Stimulated activated CD8-positive, alpha-beta memory T cell treated with anti-CD3 and anti-CD28 coated beads, Interleukin-12 subunit alpha, Interleukin-12 subunit beta, amount 100 ng/mL, for 4 hours (primary cell): Measurements from ENCODE around the gene CELSR3.

Experiments used
- DNase-seq: peaks from one replicate; pipeline ENCODE4 v3.0.0-alpha.2; 2020; ENCODE audit warnings: low read depth

CELSR3 gene

DNA sequence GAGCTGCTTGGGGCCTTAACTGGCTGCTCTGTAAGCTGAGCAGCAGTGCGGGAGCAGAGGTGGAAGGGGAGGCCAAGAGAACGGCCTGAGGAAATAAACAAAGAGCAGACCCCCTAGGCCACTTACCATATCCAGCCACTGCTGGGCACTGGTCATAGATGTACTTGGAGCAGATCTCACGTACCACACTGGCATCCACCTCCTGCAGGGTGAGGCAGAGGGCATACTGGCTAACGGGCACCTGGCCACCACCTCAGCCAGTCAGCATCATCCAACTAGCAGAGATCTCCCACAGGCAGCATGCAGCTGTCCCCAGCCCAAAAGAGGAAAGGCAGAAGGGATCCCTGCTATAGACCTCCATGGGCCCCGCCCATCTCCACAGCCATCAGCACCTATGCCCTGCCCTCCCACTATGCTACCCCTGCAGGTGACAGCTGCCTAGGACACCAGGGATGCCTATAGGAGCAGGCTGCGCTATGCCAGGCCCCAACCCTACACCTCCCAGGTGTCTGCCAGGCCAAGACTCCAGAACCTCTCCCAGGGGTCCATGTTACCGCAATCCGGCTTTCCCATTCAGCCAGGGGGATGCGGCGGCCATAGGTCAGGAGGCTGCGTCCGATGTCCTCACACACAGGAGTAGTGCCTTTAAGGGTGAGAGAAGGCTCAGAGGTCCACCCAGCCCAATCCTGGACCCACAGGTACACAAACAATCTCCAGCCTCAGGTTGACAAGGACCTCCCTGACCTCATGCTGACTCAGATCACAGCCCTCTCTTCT, 63.0 kb downstream of the CELSR3 start:
- DNase-seq = no peak

DNA sequence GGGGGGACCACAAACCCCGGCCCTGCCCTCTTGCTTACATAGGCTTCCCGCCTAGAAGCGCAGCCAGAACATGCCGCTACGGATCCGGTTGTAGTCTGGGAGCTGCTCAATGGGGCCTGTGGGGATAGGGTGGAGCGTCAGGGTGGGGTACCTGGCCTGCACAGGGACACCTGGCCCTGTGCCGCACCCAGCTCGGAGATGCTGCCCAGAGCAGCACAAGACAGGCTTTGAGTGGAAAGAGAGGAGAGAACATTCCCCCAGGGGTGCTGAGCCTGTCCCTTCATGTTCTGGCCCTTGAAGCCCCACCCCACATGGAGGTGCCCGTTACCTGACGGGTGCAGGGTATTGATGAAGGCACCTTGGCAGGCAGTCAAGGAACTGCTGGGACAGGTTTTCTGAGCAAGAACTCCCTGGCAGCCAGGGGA, 63.6 kb downstream of the CELSR3 start:
- DNase-seq = no peak

DNA sequence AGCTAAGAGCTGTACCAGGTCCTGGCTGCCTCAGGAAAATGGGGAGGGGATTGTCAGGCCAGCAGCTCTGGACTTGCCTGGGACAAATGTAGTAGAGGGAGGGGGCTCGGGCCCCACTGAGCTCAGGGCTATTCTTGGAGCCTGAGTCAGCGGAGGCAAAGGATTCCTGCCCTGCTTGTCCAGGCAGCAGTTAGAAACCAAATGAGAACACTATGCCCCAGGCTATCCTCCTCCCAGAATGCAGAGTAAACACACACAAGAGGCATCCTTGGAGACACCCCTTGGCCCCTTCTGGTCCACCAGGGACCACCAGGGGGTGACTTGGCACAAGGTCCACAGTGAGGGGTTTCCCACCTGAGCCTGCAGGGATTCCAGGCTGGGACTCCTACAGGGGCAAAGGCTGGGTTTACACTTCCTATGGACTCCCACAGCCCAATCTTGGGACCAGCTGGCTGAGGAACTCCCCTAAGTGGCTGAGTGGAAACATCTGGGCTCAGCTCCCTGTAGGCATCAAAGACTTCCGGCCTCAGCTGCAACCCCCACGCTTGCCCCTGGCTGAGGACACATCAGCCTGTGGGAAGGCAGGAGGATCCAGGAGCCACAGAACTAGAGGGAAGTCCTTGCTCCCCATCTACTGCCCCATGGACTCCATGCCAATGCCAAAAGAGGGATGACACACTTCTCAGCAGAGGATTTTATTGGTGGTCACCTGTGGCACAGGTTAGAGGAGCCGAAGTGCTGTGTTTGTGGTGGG, 64.2 kb downstream of the CELSR3 start:
- no peak for DNase-seq

DNA sequence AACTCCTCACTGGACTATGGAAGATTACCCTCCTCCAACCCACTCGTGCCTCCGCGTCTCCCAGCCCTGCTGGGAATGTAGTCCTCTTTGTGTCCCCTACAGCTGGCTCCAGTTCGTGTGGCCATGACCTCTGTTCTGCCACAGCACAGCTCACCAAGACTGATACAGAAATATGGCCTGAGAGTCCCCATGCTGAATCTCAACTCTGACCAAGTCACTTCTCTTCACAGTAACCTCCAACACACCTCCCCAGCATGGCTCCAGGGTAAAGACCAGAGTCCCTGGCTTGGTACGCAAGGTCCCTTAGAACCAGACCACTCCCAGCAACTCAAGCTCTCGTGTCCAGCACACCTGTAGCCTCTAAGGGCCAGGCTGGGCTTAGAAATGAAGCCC, 65.3 kb downstream of the CELSR3 start:
- no peak for DNase-seq

DNA sequence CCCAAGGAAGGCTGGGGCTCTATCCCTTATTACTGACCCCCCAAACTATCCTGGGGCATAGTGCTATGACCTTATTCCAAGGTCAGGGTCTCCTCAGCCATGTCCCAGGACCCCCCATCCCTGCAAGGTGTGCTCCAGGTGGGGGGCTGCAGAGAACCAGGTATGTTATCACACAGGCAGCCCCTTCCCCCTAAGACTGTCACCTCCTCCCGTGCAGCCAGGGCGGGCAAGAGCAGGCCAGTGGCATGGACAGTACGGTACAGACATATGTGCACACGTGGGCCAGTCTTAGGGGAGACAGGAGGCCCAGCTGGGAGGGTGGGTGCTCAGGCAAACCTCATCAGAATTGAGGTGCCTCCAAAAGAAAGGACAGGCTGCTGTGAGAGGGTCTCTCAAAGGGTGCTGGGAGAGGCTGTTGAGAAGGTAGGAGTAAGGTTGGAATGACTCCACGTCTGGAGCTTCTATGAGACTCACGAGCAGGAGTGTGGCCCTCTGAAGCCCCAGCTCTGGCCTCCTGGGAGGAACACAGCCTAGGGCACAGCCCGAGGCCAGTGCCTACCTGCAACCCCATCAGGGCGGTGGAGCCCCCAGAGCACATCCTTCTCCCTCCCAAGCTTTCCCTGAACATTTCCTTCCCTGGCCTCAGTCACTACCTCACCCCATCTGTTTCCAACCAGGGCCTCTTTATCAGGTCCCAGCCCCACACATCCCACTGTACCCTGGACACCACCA, 65.8 kb downstream of the CELSR3 start:
- no peak for DNase-seq

DNA sequence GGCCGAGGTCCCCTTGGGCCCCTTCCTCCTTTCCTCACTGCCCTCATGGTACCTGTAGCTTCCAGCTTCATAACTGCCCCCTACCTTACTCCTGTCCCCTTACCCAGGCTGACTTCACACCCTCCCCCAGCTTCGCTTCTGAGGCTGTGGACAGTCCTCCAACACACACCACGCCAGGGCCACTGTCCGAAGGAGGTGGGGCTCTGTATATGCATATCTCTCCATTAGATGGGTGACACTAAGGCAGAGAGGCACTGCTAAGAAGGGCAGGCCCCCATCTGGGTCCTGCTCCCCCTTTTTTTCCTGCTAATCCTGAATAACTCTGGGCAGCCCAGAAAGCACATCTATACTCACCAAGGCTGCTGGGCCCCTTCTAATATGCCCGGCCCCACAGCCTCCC, 66.5 kb downstream of the CELSR3 start:
- no peak for DNase-seq

DNA sequence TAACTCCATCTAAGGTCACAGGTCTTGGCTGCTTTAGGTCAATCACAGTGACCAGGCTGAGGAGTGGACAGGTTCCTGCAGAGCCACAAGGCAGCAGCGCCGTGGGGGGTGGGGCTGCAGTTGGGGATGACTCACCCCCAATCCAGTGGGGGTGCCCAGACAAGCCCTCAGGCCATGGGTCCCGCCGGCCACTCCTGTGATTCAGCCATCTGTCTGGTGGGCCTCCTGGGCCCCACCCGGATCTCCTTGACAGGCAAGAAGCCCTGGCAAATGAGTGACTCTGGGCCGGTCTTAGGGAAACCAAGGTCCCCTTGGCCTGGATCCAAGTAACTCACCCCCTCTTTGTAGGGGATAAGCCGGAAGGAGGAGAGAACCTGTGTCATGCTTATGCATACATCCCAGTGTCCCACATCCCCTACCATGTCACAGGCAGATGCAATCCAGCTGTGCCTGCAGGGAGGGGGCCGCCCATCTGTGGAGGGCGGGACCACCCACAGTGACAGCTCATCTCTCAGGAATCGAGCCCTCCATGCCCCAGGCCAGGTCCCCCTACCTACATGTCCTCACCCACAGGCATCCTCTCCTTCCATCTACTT, 67.1 kb downstream of the CELSR3 start:
- DNase-seq = no peak

DNA sequence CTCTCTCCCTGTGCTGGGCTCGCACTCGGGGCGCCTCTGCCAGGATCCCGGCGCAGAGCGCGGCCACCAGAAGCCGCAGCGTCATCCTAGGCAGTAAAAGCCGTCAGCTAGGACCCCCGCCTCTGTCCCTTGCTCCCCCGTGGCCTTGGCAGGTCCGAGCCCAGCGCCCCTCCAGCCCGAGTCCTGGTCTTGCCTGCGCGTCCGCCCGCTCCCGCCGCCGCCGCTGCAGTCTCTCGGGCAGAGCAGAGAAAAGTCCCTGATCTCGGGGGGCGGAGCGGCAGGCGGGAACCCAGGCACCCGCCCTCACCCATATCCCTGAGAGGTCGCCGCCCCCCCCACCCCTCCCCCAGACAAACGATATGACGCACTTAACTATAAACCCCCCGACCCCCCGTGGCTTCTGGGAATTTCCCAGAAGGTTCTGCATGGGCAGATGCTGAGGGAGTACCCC, 67.6 kb downstream of the CELSR3 start, which contains the start of gene COL7A1:
TSS of gene COL7A1 (minus strand) at position 255 of the 451 bp plus-strand sequence. CDS start at position 85, 170 bp downstream.
- no peak for DNase-seq

DNA sequence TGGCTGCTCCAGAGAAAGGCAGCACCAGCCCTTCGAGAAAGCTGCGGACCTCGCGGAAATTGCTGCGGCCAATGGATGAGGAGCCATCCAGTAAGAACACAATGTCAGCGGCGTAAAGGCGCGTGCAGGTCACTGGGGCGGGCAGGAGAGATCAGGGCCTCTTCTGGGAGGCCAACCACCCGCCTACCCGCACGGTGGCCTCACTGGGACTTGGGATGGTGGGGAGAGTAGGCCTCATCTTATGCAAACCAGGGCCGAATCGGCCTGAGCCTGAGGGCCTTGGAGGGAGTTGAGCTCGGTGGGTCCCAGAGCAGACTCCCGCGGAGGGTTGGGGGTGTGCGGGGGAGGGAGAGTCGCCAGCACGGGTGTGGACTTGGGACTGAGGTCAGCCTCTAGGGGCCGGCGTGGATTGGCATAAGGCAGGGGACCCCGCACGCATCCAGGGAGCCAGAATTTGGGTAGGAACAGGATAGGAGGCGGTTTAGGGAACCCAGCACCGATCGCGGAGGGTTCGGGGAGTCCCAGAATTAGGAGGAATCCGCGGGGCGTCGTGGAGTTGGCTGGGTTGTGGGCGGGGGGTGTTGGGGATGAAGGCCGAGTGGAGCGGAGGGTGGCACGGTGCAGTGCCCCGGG, 68.2 kb downstream of the CELSR3 start:
- DNase-seq = no peak

DNA sequence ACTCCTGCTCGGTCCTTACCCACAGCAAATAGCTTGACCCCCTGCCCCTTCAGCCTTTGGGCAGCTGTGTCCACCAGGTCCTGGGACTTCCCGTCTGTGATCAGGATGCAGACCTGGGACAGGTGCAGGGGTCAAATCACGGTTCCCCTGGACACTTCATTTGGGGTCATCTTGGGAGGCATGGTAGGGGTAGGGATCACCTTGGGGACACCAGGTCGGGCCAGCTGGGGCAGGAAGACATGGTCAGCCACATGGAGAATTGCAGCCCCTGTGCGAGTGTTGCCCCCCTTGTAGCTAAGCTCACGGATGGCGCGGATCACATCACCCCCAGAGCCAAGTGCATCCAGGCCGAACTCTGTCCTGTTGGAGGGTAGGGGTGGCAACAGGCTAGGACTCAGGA, 69.3 kb downstream of the CELSR3 start:
- DNase-seq = no peak

DNA sequence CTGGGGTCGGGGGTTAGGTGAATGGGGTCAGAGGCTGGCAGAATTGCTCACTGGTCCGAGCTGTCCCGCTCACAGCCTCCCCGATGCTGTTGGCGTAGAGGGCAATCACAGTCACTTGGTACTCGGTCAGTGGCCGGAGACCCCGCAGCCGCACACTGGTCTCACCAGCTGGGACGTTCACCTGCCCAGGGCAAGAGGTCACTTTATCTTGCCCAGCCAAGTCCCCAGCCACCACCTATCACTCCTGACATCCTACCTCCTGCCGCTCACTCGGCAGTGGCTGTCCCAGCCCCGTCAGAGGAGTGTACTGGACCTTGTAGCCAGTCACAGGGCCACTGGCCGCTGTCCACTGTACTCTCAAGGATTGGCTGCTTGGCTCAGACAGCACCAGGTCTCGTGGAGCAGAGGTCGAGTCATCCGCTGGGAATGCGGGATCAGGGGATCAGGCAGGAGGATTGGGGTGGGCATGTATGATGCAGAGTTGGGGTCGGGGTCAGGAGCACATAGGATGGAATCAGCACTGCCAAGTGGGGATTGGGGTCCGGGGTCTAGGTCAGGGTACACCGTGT, 70.1 kb downstream of the CELSR3 start:
- DNase-seq = no peak

DNA sequence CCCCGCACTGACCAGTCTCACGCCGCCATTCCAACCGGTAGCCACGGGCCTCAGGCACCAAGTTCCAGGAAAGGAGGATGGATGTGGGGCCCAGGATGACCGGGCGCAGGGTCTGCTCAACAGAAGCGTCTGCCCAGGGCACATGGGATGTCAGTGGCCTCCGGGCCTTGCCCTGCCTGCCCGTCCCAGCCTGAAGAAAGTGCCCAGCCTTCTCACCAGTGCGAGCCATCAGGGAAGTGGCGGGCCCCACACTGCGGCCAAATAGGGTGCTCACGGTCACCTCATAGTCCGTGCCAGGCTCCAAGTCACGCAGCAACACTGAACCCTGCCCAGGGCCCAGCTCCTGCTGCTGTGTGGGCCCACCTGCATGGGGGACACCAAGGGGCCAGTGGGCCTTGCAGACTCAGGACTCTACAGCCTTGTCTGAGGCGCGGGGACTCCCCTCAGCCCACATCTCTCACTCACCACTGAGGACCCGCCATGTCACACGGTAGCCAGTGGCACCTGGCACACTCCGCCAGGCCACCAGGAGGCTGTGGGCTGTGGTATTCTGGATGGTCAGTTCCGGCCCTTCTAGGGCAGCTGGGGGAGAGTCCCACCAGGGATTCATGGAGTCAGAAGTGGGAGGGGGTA, 70.7 kb downstream of the CELSR3 start:
- no peak for DNase-seq

DNA sequence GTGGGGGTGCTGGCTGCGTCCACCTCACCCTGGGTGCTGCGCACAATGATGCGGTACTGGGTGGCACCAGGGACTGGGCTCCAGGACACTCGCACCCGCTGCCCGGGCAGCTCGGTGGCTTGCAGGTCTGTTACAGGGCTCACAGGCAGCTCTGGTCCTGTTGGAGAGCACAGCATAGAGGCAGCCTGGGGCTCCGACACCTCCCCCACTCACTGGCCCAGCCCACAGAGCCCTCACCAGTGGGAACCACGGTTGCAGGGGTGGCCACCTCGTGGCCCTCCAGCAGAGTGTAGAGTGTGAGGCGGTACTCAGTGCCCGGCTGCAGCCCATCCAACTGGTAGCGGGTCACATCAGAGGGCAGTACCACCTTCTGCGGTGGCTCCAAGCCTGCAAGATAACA, 71.2 kb downstream of the CELSR3 start:
- no peak for DNase-seq

DNA sequence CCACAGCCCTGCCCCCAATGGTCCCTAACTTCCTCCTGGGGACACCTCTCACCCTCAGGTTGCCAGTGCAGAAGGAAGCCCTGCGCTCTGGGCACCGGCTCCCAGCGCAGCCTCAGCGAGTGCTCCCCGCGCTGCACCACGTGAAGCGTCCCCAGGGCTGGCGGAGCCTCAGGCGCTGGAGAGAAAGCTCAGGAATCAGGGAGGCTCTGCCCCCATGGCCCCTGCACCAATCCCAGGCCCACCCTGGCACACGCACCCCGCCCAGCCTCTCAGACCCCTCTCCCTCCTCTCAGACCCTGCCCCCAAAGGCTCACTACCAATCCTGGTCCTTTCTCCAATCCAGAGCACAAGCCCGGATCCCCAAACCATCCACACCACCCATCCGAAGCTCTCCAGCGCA, 74.5 kb downstream of the CELSR3 start:
- DNase-seq = no peak

DNA sequence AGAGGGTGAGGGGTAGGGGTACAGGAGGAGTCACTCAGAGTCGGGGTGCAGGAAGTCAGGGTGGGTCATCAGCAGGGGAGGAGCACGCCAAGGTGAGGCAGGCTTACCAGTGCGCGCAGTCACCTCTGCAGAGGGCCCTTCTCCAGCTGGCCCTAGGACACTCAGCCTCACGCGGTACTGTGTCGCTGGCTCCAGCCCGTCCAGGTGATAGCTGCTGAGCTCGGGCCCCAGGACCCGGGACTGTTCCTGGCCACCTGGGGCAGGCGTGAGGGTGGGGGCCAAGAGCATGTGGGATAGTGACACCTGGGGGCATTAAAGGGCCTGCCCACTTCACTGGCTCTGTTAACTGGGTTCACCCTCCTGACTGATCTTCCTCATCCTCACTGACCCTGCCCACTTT, 75.0 kb downstream of the CELSR3 start:
- no peak for DNase-seq
